NT2/D1 (cell line): Measurements from ENCODE around the gene CRACDL.

Experiments
- DNase-seq: peaks from one replicate; pipeline ENCODE4 v3.0.0-alpha.2; 2011; ENCODE audit warnings: low read depth, low spot score
- H3K27me3 ChIP-seq: 2 replicates; pipeline ENCODE4 v1.6.0; 2011; ENCODE audit warnings: mild to moderate bottlenecking; ENCODE audit not compliant: insufficient read length, insufficient read depth
- H3K36me3 ChIP-seq: 2 replicates; pipeline ENCODE4 v1.6.1; 2011; ENCODE audit warnings: mild to moderate bottlenecking, low read length, mixed read lengths; ENCODE audit not compliant: insufficient read depth, insufficient read length
- H3K4me1 ChIP-seq: 2 replicates; pipeline ENCODE4 v1.5.1; 2011; ENCODE audit not compliant: insufficient read depth, insufficient read length
- H3K4me3 ChIP-seq: 2 replicates; pipeline ENCODE4 v1.5.1; 2011; ENCODE audit warnings: low read depth; ENCODE audit not compliant: insufficient read length
- H3K9ac ChIP-seq: 2 replicates; pipeline ENCODE4 v1.6.0; 2011; ENCODE audit warnings: low read depth; ENCODE audit not compliant: insufficient read length
- H3K9me3 ChIP-seq: 2 replicates; pipeline ENCODE4 v1.5.1; 2011; ENCODE audit warnings: mild to moderate bottlenecking, low read length; ENCODE audit not compliant: insufficient read depth
- SUZ12 ChIP-seq: IDR thresholded peaks from 2 replicates; pipeline ENCODE4 v1.6.1; 2011; ENCODE audit not compliant: insufficient read length, insufficient read depth; ENCODE audit errors: extremely low read depth
- YY1 ChIP-seq: IDR thresholded peaks from 2 replicates; pipeline ENCODE4 v1.6.1; 2011; ENCODE audit not compliant: insufficient read length, insufficient read depth
- ZNF274 ChIP-seq: IDR thresholded peaks from 2 replicates; pipeline ENCODE4 v1.6.1; 2011; ENCODE audit warnings: mild to moderate bottlenecking, low read depth, low read length

The CRACDL gene

GRCh38 chr2:98913916-98914712 is 21.9 kb downstream of the CRACDL start:
- Histone ChIP-seq H3K4me3 (no peak overlapping the region), H3K36me3 (no peaks in the 10 kb centered on the region), H3K9me3 (no peaks in the 10 kb centered on the region), H3K4me1 (peaks cover 13% of the 10 kb centered on the region), H3K27me3 (no peaks in the 10 kb centered on the region), H3K9ac (no peak overlapping the region)
- TF ChIP-seq SUZ12 = no peak
- no peak for TF ChIP-seq ZNF274
- no peak for TF ChIP-seq YY1
- DNase-seq = no peak

GRCh38 chr2:98912957-98913915 is 22.8 kb downstream of the CRACDL start:
- no peak for DNase-seq
- H3K4me1 ChIP-seq = peaks cover 21% of the 10 kb centered on the region
- H3K36me3 ChIP-seq = no peaks in the 10 kb centered on the region
- TF ChIP-seq SUZ12 = no peak
- no peak for TF ChIP-seq ZNF274
- no peak for TF ChIP-seq YY1
- H3K27me3 ChIP-seq = no peaks in the 10 kb centered on the region
- no peaks in the 10 kb centered on the region for H3K9me3 ChIP-seq
- no peak overlapping the region for H3K9ac ChIP-seq
- no peak overlapping the region for H3K4me3 ChIP-seq

GRCh38 chr2:98912221-98912851 is 23.7 kb downstream of the CRACDL start:
- no peak for DNase-seq
- Histone ChIP-seq H3K9ac (no peak overlapping the region), H3K4me3 (no peak overlapping the region), H3K9me3 (no peaks in the 10 kb centered on the region), H3K4me1 (peaks cover 22% of the 10 kb centered on the region), H3K27me3 (no peaks in the 10 kb centered on the region), H3K36me3 (no peaks in the 10 kb centered on the region)
- no peak for TF ChIP-seq YY1
- no peak for TF ChIP-seq ZNF274
- no peak for TF ChIP-seq SUZ12

GRCh38 chr2:98911376-98912154 is 24.5 kb downstream of the CRACDL start:
- DNase-seq = no peak

GRCh38 chr2:98911126-98911375 is 25.0 kb downstream of the CRACDL start:
- no peaks in the 10 kb centered on the region for H3K27me3 ChIP-seq
- H3K9ac ChIP-seq = no peak overlapping the region
- no peaks in the 10 kb centered on the region for H3K36me3 ChIP-seq
- H3K4me1 ChIP-seq = peaks cover 19% of the 10 kb centered on the region
- DNase-seq = no peak
- no peak overlapping the region for H3K4me3 ChIP-seq
- TF ChIP-seq YY1 = no peak
- TF ChIP-seq ZNF274 = no peak
- TF ChIP-seq SUZ12 = no peak
- no peaks in the 10 kb centered on the region for H3K9me3 ChIP-seq

More at GRCh38 chr2:98911376-98912154, 24.5 kb downstream of the CRACDL start:
- Histone ChIP-seq H3K9me3 (no peaks in the 10 kb centered on the region), H3K36me3 (no peaks in the 10 kb centered on the region), H3K9ac (no peak overlapping the region), H3K27me3 (no peaks in the 10 kb centered on the region), H3K4me1 (peaks cover 19% of the 10 kb centered on the region), H3K4me3 (no peak overlapping the region)
- TF ChIP-seq YY1 = no peak
- TF ChIP-seq SUZ12 = no peak
- no peak for TF ChIP-seq ZNF274

- TF ChIP-seq SUZ12 = no peak
- TF ChIP-seq ZNF274 = no peak
- Histone ChIP-seq H3K4me3 (no peak overlapping the region), H3K4me1 (peaks cover 19% of the 10 kb centered on the region), H3K36me3 (no peaks in the 10 kb centered on the region), H3K9ac (no peak overlapping the region), H3K9me3 (no peaks in the 10 kb centered on the region), H3K27me3 (no peaks in the 10 kb centered on the region)
- DNase-seq = no peak
These were observed 25.5 kb downstream of the CRACDL start for GRCh38 chr2:98910349-98911125.
